GM19395 (cell line): ENCODE data around the gene ZNF793.

Source experiments
- ATAC-seq: cut with Tn5 transposase; IDR thresholded peaks from one replicate; pipeline ENCODE4 v1.9.1; 2021; ENCODE audit warnings: mild to moderate bottlenecking, moderate library complexity; ENCODE audit not compliant: unreplicated experiment

Gene ZNF793

GRCh38 chr19:37564624-37565369 is 58.1 kb downstream of the ZNF793 start:
- no peak for ATAC-seq

GRCh38 chr19:37565370-37565669 is 58.6 kb downstream of the ZNF793 start:
- no peak for ATAC-seq

GRCh38 chr19:37572203-37572602 is 65.5 kb downstream of the ZNF793 start:
- ATAC-seq = no peak

- ATAC-seq = no peak
Observed at GRCh38 chr19:37583340-37583739, 76.6 kb downstream of the ZNF793 start.
